ENCODE data around the gene FAM120A. TPM values are rescaled to one million over a fixed set of nuclear protein-coding genes. Genes with fewer than 3 reads are reported as not detected.

Gene FAM120A
- total RNA-seq, 1 donor from 2014 or later = 57.7 TPM

GRCh38 chr9:93594041-93594756 lies 142.7 kb downstream of the FAM120A start:
- Histone ChIP-seq H3K4me3 (ENCODE audit: insufficient read depth, low read depth, low read length) (no peak overlapping the region), H3K9ac (ENCODE audit: low read length) (no peak overlapping the region), H3K4me2 (ENCODE audit: low read length) (no peak overlapping the region), H3K9me3 (ENCODE audit: insufficient read depth, low read depth, low read length) (no peaks in the 10 kb centered on the region), H3K27ac (ENCODE audit: low read depth, low read length) (no peak overlapping the region), H4K20me1 (ENCODE audit: insufficient read depth, low read length) (peaks cover 91% of the 10 kb centered on the region), H3K4me1 (ENCODE audit: insufficient read depth, low read length) (peaks cover 10% of the 10 kb centered on the region), H3K79me2 (ENCODE audit: insufficient read depth, low read length) (peaks cover 90% of the 10 kb centered on the region), H3K27me3 (ENCODE audit: insufficient read depth, low read length) (no peaks in the 10 kb centered on the region), H3K36me3 (ENCODE audit: insufficient read depth, low read length) (no peaks in the 10 kb centered on the region), H2AFZ (ENCODE audit: low read depth, low read length) (no peak overlapping the region)
- H3K4me1 Mint-ChIP-seq (ENCODE audit: low read depth, unreplicated experiment) = peaks cover 19% of the 10 kb centered on the region
- no peak overlapping the region for H3K4me3 Mint-ChIP-seq (ENCODE audit: unreplicated experiment)
- H3K36me3 Mint-ChIP-seq (ENCODE audit: low read depth, unreplicated experiment) = peaks cover 3% of the 10 kb centered on the region
- TF ChIP-seq EZH2 (IDR thresholded peaks at IDR 0.05; ENCODE audit: insufficient read depth, low read length) (no peak), CTCF (IDR thresholded peaks at IDR 0.05; ENCODE audit: insufficient read depth, low read depth, low read length) (no peak)
- H3K27me3 Mint-ChIP-seq (ENCODE audit: low read depth, unreplicated experiment) = no peaks in the 10 kb centered on the region
- DNase-seq (ENCODE audit: low read depth) (no peak), FAIRE-seq (no peak)
- H3K27ac Mint-ChIP-seq (ENCODE audit: unreplicated experiment) = no peak overlapping the region
- no peaks in the 10 kb centered on the region for H3K9me3 Mint-ChIP-seq (ENCODE audit: unreplicated experiment)

GRCh38 chr9:93595461-93595860 lies 144.0 kb downstream of the FAM120A start:
- Histone ChIP-seq H3K79me2 (ENCODE audit: insufficient read depth, low read length) (peaks cover 92% of the 10 kb centered on the region), H3K36me3 (ENCODE audit: insufficient read depth, low read length) (no peaks in the 10 kb centered on the region), H3K9ac (ENCODE audit: low read length) (no peak overlapping the region), H3K4me2 (ENCODE audit: low read length) (no peak overlapping the region), H3K27me3 (ENCODE audit: insufficient read depth, low read length) (no peaks in the 10 kb centered on the region), H3K9me3 (ENCODE audit: insufficient read depth, low read depth, low read length) (no peaks in the 10 kb centered on the region), H2AFZ (ENCODE audit: low read depth, low read length) (no peak overlapping the region), H3K4me1 (ENCODE audit: insufficient read depth, low read length) (peaks cover 3% of the 10 kb centered on the region), H3K4me3 (ENCODE audit: insufficient read depth, low read depth, low read length) (no peak overlapping the region), H4K20me1 (ENCODE audit: insufficient read depth, low read length) (peaks cover 92% of the 10 kb centered on the region), H3K27ac (ENCODE audit: low read depth, low read length) (no peak overlapping the region)
- Mint-ChIP-seq H3K27ac (ENCODE audit: unreplicated experiment) (no peak overlapping the region), H3K9me3 (ENCODE audit: unreplicated experiment) (no peaks in the 10 kb centered on the region), H3K36me3 (ENCODE audit: low read depth, unreplicated experiment) (peaks cover 3% of the 10 kb centered on the region), H3K4me1 (ENCODE audit: low read depth, unreplicated experiment) (peaks cover 9% of the 10 kb centered on the region), H3K27me3 (ENCODE audit: low read depth, unreplicated experiment) (no peaks in the 10 kb centered on the region), H3K4me3 (ENCODE audit: unreplicated experiment) (no peak overlapping the region)
- no peak for DNase-seq (ENCODE audit: low read depth)
- no peak for TF ChIP-seq CTCF (IDR thresholded peaks at IDR 0.05; ENCODE audit: insufficient read depth, low read depth, low read length)
- no peak for TF ChIP-seq EZH2 (IDR thresholded peaks at IDR 0.05; ENCODE audit: insufficient read depth, low read length)
- no peak for FAIRE-seq

- Histone ChIP-seq H3K4me2 (ENCODE audit: low read length) (no peak overlapping the region), H4K20me1 (ENCODE audit: insufficient read depth, low read length) (peaks cover 92% of the 10 kb centered on the region), H3K27ac (ENCODE audit: low read depth, low read length) (no peak overlapping the region), H3K27me3 (ENCODE audit: insufficient read depth, low read length) (no peaks in the 10 kb centered on the region), H3K9me3 (ENCODE audit: insufficient read depth, low read depth, low read length) (no peaks in the 10 kb centered on the region), H3K9ac (ENCODE audit: low read length) (no peak overlapping the region), H3K4me3 (ENCODE audit: insufficient read depth, low read depth, low read length) (no peak overlapping the region), H3K36me3 (ENCODE audit: insufficient read depth, low read length) (no peaks in the 10 kb centered on the region), H3K79me2 (ENCODE audit: insufficient read depth, low read length) (peaks cover 92% of the 10 kb centered on the region), H3K4me1 (ENCODE audit: insufficient read depth, low read length) (peaks cover 3% of the 10 kb centered on the region), H2AFZ (ENCODE audit: low read depth, low read length) (no peak overlapping the region)
- TF ChIP-seq EZH2 (IDR thresholded peaks at IDR 0.05; ENCODE audit: insufficient read depth, low read length) (no peak), CTCF (IDR thresholded peaks at IDR 0.05; ENCODE audit: insufficient read depth, low read depth, low read length) (no peak)
- peaks cover 3% of the 10 kb centered on the region for H3K36me3 Mint-ChIP-seq (ENCODE audit: low read depth, unreplicated experiment)
- no peak overlapping the region for H3K4me3 Mint-ChIP-seq (ENCODE audit: unreplicated experiment)
- H3K27ac Mint-ChIP-seq (ENCODE audit: unreplicated experiment) = no peak overlapping the region
- peaks cover 9% of the 10 kb centered on the region for H3K4me1 Mint-ChIP-seq (ENCODE audit: low read depth, unreplicated experiment)
- no peaks in the 10 kb centered on the region for H3K27me3 Mint-ChIP-seq (ENCODE audit: low read depth, unreplicated experiment)
- DNase-seq (ENCODE audit: low read depth) = no peak
- no peaks in the 10 kb centered on the region for H3K9me3 Mint-ChIP-seq (ENCODE audit: unreplicated experiment)
- no peak for FAIRE-seq
Observed at GRCh38 chr9:93595861-93596365, 144.4 kb downstream of the FAM120A start.
